ENCODE results near the gene NR5A2. TPM values are rescaled to one million over a fixed set of nuclear protein-coding genes. Genes with fewer than 3 reads are reported as not detected.

Gene NR5A2
- total RNA-seq, 1 donor from 2014 or later = 0.31 TPM

- DNase-seq = no peak
Measured at GRCh38 chr1:200128944-200129879, 101.7 kb downstream of the NR5A2 start.

- no peak for DNase-seq
Measured at GRCh38 chr1:200130552-200130951, 103.0 kb downstream of the NR5A2 start.

GRCh38 chr1:200131551-200132125, 104.1 kb downstream of the NR5A2 start:
- no peak for DNase-seq

GRCh38 chr1:200133123-200133522, 105.6 kb downstream of the NR5A2 start:
- DNase-seq = no peak

- no peak for DNase-seq
Measured at GRCh38 chr1:200134116-200134515, 106.6 kb downstream of the NR5A2 start.

- DNase-seq = no peak
Measured at GRCh38 chr1:200136384-200136783, 108.9 kb downstream of the NR5A2 start.

GRCh38 chr1:200139661-200140250, 112.2 kb downstream of the NR5A2 start:
- no peak for DNase-seq

- no peak for DNase-seq
Measured at GRCh38 chr1:200143347-200143746, 115.8 kb downstream of the NR5A2 start.

- DNase-seq = no peak
Measured at GRCh38 chr1:200146100-200146499, 118.6 kb downstream of the NR5A2 start.

- DNase-seq = no peak
Measured at GRCh38 chr1:200147094-200147493, 119.6 kb downstream of the NR5A2 start.

GRCh38 chr1:200147742-200148141, 120.2 kb downstream of the NR5A2 start:
- no peak for DNase-seq

GRCh38 chr1:200150006-200150405, 122.5 kb downstream of the NR5A2 start:
- DNase-seq = no peak

- DNase-seq = no peak
Measured at GRCh38 chr1:200150721-200151120, 123.2 kb downstream of the NR5A2 start.

- DNase-seq = no peak
Measured at GRCh38 chr1:200152336-200152735, 124.8 kb downstream of the NR5A2 start.

GRCh38 chr1:200153277-200154055, 126.0 kb downstream of the NR5A2 start:
- no peak for DNase-seq

- no peak for DNase-seq
Measured at GRCh38 chr1:200154069-200154767, 126.7 kb downstream of the NR5A2 start.

- DNase-seq = no peak
Measured at GRCh38 chr1:200157715-200158114, 130.2 kb downstream of the NR5A2 start.

GRCh38 chr1:200161801-200162200, 134.3 kb downstream of the NR5A2 start:
- no peak for DNase-seq

GRCh38 chr1:200162258-200162657, 134.7 kb downstream of the NR5A2 start:
- DNase-seq = no peak

GRCh38 chr1:200162877-200163276, 135.4 kb downstream of the NR5A2 start:
- no peak for DNase-seq

- DNase-seq = no peak
Measured at GRCh38 chr1:200163911-200164310, 136.4 kb downstream of the NR5A2 start.

All from occipital lobe (tissue), 2 donors.